Activated T-helper 9 cell treated with anti-CD3 and anti-CD28 coated beads, Interleukin-2, amount 50 U/mL, for 16 hours (primary cell): ENCODE results near the gene SYT15B.
"Not testable (repeated sequence)": the region's sequence is repeated elsewhere in the genome, so short reads cannot be mapped to it uniquely, and the experiment has no call there.

Source experiments
- DNase-seq: peaks from one replicate; pipeline ENCODE4 v3.0.0-alpha.2; 2020; ENCODE audit warnings: low read depth

SYT15B gene

GRCh38 chr10:47725740-47726139, 37.7 kb downstream of the SYT15B start:
- DNase-seq = not testable (repeated sequence)

GRCh38 chr10:47725047-47725446, 38.3 kb downstream of the SYT15B start:
- not testable (repeated sequence) for DNase-seq

GRCh38 chr10:47724119-47724518, 39.3 kb downstream of the SYT15B start:
- not testable (repeated sequence) for DNase-seq

- not testable (repeated sequence) for DNase-seq
Measured at GRCh38 chr10:47723362-47723761, 40.0 kb downstream of the SYT15B start.

DNA sequence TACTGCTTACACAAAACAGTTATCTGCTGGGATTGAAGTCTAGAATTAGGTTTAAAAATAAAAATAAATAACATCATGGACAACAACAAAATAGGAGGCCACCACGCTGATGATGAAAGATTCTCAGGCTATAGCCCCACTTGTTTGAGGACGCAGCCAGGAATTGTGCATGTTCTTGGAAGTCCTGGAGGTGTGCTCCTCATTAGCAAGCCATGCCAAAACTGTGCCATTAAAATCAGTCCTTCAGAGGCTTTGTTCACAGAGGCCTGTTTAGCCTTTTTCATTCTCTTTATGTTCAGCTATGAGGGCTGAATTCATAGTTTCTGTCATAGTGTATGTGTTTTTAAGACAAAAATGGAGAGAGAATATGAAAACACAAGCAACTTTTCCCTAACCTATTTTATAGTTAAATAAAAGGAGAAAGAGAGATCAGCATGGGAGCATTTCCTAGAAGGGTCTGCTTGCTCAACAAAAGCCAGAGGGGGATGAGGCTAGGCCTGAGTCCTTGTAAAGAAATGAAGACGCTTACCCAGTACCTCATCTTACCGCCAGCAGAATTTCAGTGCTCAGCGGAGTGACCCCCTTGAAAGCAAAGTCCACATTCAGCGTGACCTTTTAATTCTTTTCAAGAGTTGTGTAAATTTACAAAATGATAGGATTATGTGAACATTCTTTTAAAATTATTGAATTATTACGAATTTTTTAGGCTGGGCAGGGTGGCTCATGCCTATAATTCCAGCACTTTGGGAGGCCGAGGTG, 46.2 kb downstream of the SYT15B start:
- not testable (repeated sequence) for DNase-seq
